Measurements from ENCODE around the gene C10orf143.
A peak's percentile ranks its signal among the peaks of the same experiment; 100 is the strongest.

Gene C10orf143

DNA sequence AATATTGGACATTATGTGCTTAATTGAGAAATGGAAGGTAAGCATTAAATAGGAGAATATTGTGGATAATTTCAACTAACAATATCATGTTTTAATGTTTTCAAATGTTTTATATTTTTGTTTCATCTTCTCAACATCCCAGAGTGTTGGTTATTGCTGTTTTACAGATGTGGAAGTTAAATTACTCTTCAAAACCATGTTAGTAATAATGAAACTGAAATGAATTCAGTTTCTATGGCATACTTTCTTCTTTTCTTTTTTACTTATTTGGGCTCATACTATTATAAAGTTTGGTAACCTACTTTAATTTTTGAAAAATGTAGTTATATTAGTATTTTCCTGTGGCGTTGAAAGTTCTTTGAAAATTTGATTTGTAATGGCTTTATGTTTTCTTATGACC lies 29.8 kb upstream of the C10orf143 start:
- Histone ChIP-seq H3K27ac (ENCODE audit: low read depth, low read length, poor library complexity, severe bottlenecking) (peak overlapping the region; percentile 82), H3K4me3 (ENCODE audit: low read depth, low read length, poor library complexity, severe bottlenecking) (peak overlapping the region; percentile 34), H3K36me3 (ENCODE audit: insufficient read depth, low read length) (peaks cover 31% of the 10 kb centered on the region; the same call in 1 of the 2 replicates), H3K27me3 (ENCODE audit: insufficient read depth, low read length) (no peaks in the 10 kb centered on the region), H3K4me1 (ENCODE audit: insufficient read depth, low read length, severe bottlenecking) (peaks cover 69% of the 10 kb centered on the region), H2AFZ (ENCODE audit: low read length) (no peak overlapping the region), H3K4me2 (ENCODE audit: low read length) (peak overlapping the region; percentile 56), H4K20me1 (ENCODE audit: insufficient read depth, low read length) (no peaks in the 10 kb centered on the region), H3K9me3 (ENCODE audit: low read length) (no peaks in the 10 kb centered on the region), H3K9ac (ENCODE audit: low read length) (peak overlapping the region; percentile 18; the same call in 1 of the 2 replicates), H3K9me2 (ENCODE audit: low read depth, low read length) (no peaks in the 10 kb centered on the region), H3F3A (ENCODE audit: insufficient read depth, low read length) (no peaks in the 10 kb centered on the region), H3K79me2 (ENCODE audit: insufficient read depth, low read length) (peaks cover 75% of the 10 kb centered on the region)
- no peak for TF ChIP-seq EZH2 (IDR thresholded peaks at IDR 0.05; ENCODE audit: borderline replicate concordance, low read length)
- TF ChIP-seq, protein P1, sequence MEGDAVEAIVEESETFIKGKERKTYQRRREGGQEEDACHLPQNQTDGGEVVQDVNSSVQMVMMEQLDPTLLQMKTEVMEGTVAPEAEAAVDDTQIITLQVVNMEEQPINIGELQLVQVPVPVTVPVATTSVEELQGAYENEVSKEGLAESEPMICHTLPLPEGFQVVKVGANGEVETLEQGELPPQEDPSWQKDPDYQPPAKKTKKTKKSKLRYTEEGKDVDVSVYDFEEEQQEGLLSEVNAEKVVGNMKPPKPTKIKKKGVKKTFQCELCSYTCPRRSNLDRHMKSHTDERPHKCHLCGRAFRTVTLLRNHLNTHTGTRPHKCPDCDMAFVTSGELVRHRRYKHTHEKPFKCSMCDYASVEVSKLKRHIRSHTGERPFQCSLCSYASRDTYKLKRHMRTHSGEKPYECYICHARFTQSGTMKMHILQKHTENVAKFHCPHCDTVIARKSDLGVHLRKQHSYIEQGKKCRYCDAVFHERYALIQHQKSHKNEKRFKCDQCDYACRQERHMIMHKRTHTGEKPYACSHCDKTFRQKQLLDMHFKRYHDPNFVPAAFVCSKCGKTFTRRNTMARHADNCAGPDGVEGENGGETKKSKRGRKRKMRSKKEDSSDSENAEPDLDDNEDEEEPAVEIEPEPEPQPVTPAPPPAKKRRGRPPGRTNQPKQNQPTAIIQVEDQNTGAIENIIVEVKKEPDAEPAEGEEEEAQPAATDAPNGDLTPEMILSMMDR (IDR thresholded peaks at IDR 0.05; ENCODE audit: low read length): no peak

DNA sequence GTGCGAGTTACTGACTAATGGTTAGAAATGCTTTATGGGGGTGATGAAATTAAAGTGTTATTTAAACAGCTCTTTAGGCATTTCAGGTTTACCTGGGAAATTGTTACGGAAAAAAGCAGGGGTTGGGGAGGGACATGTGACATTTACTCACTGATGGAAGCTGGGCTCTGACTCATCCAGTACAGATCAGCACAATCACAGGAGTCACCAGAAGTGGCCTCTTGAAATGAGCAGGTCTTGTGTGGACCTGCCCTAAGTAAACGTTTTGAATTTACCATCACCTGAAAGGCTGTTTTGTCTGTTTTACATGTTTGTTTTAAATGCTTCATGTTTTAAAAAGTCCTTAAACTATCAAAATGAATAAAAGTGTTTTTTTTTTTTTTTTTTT lies 27.8 kb upstream of the C10orf143 start:
- H3K79me2 ChIP-seq (ENCODE audit: insufficient read depth, low read length): peaks cover 63% of the 10 kb centered on the region
- H3K27ac ChIP-seq (ENCODE audit: low read depth, low read length, poor library complexity, severe bottlenecking): no peak overlapping the region
- no peak overlapping the region for H2AFZ ChIP-seq (ENCODE audit: low read length)
- H3K4me3 ChIP-seq (ENCODE audit: low read depth, low read length, poor library complexity, severe bottlenecking): peak overlapping the region; percentile 96
- H3F3A ChIP-seq (ENCODE audit: insufficient read depth, low read length): no peaks in the 10 kb centered on the region
- H3K4me1 ChIP-seq (ENCODE audit: insufficient read depth, low read length, severe bottlenecking): peaks cover 69% of the 10 kb centered on the region
- no peaks in the 10 kb centered on the region for H4K20me1 ChIP-seq (ENCODE audit: insufficient read depth, low read length)
- TF ChIP-seq EZH2 (IDR thresholded peaks at IDR 0.05; ENCODE audit: borderline replicate concordance, low read length): no peak
- TF ChIP-seq, protein P1 (IDR thresholded peaks at IDR 0.05; ENCODE audit: low read length): no peak
- H3K4me2 ChIP-seq (ENCODE audit: low read length): peak overlapping the region; percentile 98; the same call in 1 of the 2 replicates
- no peaks in the 10 kb centered on the region for H3K9me2 ChIP-seq (ENCODE audit: low read depth, low read length)
- H3K9me3 ChIP-seq (ENCODE audit: low read length): no peaks in the 10 kb centered on the region
- no peaks in the 10 kb centered on the region for H3K27me3 ChIP-seq (ENCODE audit: insufficient read depth, low read length)
- peaks cover 20% of the 10 kb centered on the region; the same call in 1 of the 2 replicates for H3K36me3 ChIP-seq (ENCODE audit: insufficient read depth, low read length)
- no peak overlapping the region for H3K9ac ChIP-seq (ENCODE audit: low read length)

DNA sequence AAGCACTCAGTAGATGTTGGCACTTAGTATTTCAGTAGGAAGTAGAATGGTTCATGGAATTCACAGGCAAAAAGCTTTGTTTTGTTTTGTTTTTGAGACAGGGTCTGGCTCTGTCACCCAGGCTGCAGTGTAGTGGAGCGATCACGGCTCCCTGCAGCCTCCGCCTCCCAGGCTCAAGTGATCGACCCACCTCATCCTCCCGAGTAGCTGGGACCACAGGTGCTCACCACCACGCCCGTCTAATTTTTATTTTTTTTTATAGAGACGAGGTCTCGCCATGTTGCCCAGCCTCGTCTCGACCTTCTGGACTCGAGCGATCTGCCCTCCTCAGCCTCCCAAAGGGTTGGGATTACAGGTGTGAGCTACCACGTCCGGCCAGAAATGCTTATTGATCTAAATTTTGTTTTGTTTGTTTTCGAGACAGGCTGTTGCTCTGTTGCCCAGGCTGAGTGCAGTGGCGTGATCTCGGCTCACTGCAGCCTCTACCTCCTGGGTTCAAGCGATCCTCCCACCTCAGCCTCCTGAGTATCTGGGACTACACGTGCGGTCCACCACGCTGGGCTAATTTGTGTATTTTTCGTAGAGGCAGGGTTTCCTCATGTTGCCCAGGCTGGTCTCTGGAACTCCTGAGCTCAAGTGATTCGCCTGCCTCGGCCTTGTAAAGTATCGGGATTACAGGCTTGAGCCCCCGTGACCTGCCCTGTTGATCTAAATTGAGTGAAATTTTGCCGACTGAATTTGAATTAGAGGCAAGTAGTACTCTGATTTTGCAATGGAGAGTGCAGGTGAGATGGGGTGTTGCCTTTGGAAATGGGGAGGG lies 27.2 kb upstream of the C10orf143 start:
- H3K36me3 ChIP-seq (ENCODE audit: insufficient read depth, low read length): peaks cover 17% of the 10 kb centered on the region; the same call in 1 of the 2 replicates
- H3K79me2 ChIP-seq (ENCODE audit: insufficient read depth, low read length): peaks cover 57% of the 10 kb centered on the region
- H3K27me3 ChIP-seq (ENCODE audit: insufficient read depth, low read length): no peaks in the 10 kb centered on the region
- no peaks in the 10 kb centered on the region for H3K9me3 ChIP-seq (ENCODE audit: low read length)
- no peaks in the 10 kb centered on the region for H4K20me1 ChIP-seq (ENCODE audit: insufficient read depth, low read length)
- H3K27ac ChIP-seq (ENCODE audit: low read depth, low read length, poor library complexity, severe bottlenecking): no peak overlapping the region
- peaks cover 66% of the 10 kb centered on the region for H3K4me1 ChIP-seq (ENCODE audit: insufficient read depth, low read length, severe bottlenecking)
- TF ChIP-seq EZH2 (IDR thresholded peaks at IDR 0.05; ENCODE audit: borderline replicate concordance, low read length): no peak
- TF ChIP-seq, protein P1 (IDR thresholded peaks at IDR 0.05; ENCODE audit: low read length): no peak
- H3K4me3 ChIP-seq (ENCODE audit: low read depth, low read length, poor library complexity, severe bottlenecking): peak overlapping the region; percentile 96
- no peaks in the 10 kb centered on the region for H3F3A ChIP-seq (ENCODE audit: insufficient read depth, low read length)
- peak overlapping the region; percentile 98 for H3K4me2 ChIP-seq (ENCODE audit: low read length)
- H2AFZ ChIP-seq (ENCODE audit: low read length): no peak overlapping the region
- H3K9me2 ChIP-seq (ENCODE audit: low read depth, low read length): no peaks in the 10 kb centered on the region
- H3K9ac ChIP-seq (ENCODE audit: low read length): peak overlapping the region; percentile 90
